Measurements from ENCODE around the gene GTF2H1.
"Not testable (repeated sequence)": the region's sequence is repeated elsewhere in the genome, so short reads cannot be mapped to it uniquely, and the experiment has no call there.

The GTF2H1 gene

DNA sequence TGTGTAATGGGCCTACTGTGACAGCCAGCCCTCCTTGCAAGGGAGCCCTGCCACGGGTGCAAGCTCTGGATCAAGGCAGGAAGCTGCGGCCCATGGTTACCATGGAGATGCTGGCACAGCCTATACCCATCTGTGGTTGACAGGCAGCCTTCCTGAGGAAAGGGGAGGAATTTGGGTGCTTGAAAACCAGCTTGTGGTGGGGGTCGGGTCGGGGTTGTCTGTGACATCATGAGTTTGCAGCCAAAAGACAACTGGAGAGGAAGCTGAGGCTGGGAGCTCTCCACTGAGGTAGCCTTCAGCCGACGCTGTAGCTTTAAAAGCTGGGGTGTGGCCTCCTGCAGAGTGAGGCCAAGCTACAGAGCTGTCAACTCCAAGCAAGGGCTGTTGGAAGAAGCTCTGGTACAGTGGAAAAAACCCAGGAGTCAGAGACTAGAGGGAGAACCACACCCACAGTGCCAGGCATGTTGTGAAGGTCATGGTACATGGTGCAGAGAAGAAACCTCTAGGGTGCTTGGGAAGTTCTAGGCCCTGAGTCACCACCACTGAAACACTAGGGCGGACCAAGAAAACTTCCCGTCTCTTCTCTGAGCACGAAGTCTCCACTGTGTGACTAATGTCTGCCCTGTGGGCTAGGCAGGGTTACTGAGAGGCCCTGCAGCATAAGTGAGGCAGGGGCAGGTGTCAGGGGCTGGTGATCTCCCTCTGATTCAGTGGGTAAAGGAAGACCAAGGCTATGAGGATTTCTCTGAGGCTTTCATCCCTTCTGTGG is 61.2 kb downstream of the GTF2H1 start:
- no peak for FAIRE-seq

DNA sequence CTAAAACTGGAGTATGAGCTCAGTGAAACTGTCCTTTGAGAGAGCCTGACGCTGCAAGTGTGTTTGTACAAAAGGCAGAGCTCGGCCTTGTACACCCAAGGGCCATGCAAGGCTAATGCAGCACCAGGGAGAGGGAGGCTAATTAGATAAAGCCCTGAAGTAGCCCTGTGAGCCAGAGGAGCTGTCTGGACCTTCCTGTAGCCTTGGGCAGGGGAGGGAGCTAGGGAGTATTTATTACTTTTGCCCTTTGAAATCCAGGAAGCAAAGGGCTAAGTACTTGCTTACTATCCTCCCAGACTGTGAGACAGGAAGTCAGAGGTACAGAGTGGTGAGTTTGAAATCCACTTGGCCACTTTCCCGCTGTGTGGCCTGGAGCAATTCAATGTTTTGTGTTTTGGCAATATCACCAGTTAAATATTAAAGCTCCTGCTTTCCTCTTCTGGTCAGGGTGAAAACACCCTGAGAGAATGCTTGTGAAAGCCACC is 61.8 kb downstream of the GTF2H1 start:
- FAIRE-seq = no peak

DNA sequence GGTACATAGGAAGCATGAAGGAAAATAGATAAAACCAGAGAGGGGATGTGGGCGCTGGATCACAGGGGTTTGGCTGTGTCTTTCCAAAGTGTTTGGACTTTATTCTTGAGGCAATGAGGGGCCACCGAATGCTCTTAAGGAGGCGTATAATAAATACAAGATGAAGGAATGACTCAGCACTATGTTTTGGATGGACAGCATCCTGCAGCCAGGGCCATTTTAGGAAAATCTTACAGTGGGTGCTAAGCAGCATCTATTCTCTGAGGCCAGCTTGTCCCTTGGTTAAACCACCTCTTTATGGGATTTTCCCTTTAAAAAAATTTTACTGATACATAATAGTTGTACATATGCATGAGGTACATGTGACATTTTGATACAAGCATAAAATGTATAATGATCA is 67.7 kb downstream of the GTF2H1 start:
- FAIRE-seq = no peak

DNA sequence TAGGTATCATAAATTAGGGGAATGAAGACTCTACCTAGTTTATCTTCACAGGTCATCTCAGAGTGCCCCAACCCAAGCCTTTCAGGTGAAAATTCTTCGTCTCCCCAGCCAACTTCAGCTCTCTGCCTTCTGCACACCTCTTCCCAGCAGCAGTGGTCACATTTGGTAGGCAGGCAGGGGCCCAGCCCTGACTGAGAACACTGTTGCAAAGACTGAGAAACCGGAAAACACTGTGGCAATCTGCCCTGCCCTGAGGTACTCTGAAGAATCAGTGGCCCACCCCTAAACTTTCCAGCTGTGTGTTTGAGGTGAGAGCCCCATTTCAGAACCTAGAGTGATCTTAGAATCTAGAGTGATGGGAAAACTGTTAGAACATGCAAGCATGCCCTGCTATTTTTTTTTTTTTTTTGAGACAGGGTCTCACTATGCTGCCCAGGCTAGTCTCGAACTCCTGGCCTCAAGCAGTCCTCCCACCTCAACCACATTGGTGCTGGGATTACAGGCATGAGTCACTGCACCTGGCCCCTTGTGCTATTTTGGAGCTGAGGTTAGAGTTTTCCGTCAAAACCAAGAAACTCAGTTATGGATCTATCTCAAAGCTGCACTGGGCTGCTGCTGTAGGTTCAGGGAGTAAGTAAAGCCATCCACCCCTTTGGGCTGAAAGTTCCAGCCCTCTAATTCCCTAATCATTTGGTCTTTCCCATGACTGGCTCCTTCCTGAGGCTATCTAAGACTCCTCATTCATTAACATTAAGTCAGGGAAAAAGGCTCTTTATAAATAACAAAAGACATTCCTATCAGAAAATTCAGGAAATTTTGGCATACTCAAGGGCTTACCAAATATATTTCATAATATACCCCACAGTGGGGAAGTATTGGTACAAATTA is 70.3 kb downstream of the GTF2H1 start:
- no peak for FAIRE-seq

DNA sequence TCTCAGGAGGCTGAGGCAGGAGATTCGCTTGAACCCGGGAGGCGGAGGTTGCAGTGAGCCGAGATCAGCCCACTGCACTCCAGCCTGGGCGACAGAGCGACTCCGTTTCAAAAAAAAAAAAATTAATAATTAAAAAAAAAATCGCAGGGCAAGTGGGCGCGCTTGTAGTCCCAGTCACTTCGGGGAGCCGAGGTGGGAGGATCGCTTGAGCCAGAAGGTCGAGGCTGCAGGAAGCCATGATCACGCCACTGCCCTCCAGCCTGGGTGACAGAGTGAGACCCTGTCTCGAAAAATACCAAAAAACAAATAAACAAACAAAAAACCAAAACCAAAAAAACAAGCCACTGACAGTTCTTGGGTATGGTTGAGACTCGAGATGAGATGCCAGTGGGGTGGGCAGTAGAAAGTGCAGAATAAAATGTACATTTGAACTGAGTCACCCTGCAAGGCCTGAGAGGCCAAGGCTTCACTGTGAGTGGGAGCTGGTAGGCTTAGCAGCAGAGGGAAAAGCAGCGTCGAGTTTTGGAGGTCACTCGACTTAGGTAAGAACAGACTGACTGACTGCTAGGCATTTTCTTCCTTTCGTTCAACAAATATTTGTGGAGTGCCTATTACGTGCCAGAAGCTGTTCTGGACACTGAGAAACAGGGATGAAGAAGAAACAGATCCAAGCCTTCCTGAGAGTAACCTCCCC is 71.4 kb downstream of the GTF2H1 start:
- FAIRE-seq = no peak

DNA sequence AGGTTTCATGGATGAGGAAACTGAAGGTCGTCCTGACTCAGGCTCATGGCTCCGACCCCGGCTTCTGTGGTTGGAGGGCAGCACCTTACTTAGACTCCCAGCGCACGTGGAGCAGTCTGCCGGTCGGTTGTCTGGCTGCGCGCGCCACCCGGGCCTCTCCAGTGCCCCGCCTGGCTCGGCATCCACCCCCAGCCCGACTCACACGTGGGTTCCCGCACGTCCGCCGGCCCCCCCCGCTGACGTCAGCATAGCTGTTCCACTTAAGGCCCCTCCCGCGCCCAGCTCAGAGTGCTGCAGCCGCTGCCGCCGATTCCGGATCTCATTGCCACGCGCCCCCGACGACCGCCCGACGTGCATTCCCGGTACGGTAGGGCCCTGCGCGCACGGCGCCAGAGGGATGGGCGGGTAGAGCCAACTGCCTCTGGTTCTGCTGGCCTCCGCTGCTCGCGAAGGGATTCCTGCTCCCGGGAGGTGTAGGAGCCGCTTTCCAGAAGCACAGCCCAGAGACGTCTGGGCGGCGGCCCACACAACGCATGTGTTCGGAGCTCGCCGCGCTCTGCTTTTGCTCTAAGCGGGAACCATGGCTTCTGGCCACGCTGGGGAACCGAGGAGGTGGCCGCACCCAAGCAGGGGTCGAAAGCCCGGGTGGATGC is 72.0 kb downstream of the GTF2H1 start, which contains the start of gene LDHA:
LDHA (plus strand) TSS at position 289 of the 653 bp plus-strand sequence. CDS start 2,280 bp downstream, outside the sequence.
- no peak for FAIRE-seq

DNA sequence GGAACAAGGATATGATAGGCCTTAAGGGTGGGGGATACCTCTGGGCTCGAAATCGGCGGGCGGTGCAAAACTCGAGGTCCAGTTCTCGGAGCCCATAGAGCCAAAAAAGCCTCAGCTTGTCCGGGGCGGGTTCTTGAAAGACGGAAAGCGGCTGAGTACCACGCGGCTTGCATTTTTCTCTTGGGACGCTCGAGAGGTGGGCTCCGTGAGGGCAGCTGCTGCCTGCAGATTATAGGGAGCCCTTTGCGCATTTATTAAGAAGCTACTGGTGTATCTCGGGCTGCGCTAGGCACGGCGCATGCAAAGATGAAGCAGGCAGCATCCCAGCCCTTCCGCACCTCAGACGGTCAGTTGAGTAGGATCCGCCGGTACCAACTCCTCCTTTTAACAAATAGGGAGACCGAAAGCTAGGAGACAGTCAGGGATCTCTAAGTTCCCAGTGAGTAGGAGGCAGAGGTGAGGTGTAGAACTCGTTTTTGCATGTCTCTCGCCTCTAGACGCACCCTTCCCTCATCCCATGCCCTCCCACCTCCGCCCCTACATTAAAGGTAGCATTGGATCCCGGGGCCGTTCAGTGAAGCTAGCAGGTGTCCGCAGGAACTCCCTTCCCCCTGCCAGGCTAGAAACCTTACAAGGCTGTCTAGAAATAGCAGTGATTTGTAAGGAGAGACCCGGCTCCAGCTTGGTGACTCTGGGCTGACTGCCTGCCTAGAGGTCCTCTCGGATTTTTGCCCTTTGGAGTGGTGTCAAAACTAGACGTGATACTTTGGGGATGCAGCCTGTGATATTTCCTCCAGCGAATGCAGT is 72.8 kb downstream of the GTF2H1 start:
- FAIRE-seq = no peak

DNA sequence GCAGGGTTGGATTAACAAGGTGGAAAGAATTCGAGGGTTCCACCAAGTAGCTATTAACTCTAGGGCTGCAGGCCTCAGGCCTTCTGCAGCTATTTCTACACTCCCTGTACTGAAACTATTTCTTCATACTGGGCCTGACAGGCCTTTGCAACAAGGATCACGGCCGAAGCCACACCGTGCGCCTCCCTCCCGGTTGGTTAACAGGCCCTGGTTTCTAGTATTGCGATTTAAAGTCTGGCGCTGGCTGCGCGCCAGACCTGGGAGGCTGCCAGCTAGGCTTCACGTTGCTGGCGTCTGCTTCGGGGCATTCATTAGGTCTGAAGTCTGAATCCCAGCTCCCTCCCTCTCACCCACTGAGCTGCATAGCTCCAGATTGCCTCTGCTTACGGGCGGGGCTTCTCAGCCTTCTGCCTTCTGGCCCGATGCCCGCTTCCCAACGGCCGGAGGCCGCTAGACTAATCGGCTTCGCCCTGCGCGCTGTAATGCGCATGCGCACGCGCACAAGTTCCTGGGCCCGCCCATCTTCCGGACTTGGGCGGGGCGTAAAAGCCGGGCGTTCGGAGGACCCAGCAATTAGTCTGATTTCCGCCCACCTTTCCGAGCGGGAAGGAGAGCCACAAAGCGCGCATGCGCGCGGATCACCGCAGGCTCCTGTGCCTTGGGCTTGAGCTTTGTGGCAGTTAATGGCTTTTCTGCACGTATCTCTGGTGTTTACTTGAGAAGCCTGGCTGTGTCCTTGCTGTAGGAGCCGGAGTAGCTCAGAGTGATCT is 73.6 kb downstream of the GTF2H1 start:
- FAIRE-seq = no peak

DNA sequence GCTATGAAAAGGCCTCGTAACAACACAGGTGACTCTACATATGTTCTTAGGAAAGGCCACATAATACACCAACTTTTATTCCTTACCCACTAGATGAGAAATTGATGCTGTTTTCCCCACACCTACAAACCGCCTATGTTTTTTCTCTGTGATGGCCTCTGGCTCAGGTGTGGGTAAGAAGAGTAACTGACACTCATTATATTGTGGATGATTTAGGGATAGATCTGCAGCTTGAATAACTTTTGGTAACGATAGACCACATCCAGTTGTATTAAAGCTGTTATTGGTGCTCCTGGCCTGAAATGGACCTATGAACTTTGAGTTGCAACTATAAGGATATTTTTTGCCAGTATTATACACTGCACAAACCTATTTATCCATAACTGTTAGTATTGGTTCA is 75.6 kb downstream of the GTF2H1 start:
- FAIRE-seq = no peak

DNA sequence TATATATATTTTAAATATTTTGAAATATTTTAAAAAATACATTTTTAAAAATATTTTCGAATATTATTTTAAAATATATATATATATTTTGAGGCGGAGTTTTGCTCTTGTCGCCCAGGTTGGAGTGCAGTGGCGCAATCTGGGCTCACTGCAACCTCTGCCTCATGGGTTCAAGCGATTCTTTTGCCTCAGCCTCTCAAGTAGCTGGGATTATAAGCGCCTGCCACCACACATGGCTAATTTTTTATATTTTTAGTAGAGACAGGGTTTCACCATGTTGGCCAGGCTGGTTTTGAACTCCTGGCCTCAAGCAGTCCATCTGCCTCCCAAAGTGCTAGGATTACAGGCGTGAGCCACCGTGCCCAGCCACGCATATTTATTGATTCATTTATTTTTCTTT is 78.7 kb downstream of the GTF2H1 start:
- not testable (repeated sequence) for FAIRE-seq

DNA sequence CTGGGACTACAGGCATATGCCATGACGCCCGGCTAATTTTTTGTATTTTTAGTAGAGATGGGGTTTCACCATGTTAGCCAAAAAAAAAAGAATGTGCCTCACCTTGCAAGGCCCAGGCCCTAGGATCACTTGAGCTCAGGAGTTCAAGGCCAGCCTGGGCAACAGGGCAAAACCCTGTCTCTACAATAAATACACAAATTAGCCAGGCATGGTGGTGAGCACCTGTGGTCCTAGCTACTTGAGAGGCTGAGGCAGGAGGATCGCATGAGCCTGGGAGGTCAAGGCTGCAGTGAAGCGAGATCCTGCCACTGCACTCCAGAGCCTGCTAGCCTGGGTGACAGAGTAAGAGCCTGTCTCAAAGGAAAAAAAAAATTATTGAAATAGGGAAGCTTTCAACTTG is 81.7 kb downstream of the GTF2H1 start:
- FAIRE-seq = no peak

DNA sequence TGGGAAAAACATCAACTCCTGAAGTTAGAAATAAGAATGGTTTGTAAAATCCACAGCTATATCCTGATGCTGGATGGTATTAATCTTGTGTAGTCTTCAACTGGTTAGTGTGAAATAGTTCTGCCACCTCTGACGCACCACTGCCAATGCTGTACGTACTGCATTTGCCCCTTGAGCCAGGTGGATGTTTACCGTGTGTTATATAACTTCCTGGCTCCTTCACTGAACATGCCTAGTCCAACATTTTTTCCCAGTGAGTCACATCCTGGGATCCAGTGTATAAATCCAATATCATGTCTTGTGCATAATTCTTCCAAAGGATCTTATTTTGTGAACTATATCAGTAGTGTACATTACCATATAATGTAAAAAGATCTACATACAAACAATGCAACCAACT is 85.0 kb downstream of the GTF2H1 start:
- FAIRE-seq = not testable (repeated sequence)

DNA sequence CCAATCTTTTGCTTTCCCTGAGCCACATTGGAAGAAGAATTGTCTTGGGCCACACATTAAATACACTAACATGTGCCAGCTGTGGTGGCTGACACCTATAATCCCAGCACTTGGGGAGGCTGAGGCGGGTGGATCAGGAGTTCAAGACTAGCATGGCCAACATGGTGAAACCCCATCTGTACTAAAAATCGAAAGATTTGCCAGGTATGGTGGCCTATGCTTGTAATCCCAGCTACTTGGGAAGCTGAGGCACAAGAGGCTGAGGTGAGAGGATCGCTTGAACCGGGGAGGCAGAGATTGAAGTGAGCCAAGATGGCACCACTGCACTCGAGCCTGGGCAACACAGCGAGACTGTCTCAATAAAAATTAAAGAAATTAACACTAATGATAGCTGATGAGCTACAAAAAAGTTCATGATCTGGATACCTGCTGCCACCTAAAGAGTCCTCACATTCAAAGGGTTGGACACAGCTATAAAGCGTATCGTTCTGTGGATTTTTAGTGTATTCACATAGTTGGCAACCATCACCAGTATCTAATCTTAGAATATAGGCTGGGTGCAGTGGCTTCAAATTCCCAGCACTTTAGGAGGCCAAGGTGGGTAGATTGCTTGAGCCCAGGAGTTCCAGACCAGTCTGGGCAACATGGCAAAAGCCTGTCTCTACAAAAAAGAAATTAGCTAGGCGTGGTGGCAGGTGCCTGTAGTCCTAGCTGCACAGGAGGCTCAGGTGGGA is 86.4 kb downstream of the GTF2H1 start:
- no peak for FAIRE-seq

DNA sequence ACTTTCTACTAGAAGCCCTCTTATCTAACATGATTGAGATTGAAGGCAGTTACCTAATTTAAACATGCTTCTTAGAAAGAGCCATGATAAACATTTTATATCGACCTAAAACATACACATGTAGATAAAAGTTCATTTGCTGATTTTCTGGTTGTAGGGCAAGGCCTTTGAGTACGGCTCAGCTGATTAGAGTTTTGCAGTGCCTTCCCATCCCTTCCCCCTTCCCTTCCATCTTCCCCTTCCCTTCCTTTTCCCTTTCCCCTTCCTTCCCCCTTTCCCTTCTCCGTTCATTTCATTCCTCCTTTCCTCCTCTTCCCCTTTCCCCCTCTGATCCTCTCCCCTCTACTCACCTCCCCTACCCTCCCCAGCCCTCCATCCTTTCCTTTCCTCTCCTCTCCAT is 94.1 kb downstream of the GTF2H1 start:
- no peak for FAIRE-seq

Data from colon (tissue), 2 donors.